Activated CD4-positive, alpha-beta T cell treated with anti-CD3 and anti-CD28 coated beads, Interleukin-2, amount 50 U/mL, for 24 hours (primary cell): ENCODE measurements around the gene SNTG2.

ENCODE experiments used
- DNase-seq, 2 donors: peaks; one replicate each; pipeline ENCODE4 v3.0.0-alpha.2; 2020; ENCODE audit warnings: low read depth in 1 of 2, low spot score in 1 of 2

The SNTG2 gene

DNA sequence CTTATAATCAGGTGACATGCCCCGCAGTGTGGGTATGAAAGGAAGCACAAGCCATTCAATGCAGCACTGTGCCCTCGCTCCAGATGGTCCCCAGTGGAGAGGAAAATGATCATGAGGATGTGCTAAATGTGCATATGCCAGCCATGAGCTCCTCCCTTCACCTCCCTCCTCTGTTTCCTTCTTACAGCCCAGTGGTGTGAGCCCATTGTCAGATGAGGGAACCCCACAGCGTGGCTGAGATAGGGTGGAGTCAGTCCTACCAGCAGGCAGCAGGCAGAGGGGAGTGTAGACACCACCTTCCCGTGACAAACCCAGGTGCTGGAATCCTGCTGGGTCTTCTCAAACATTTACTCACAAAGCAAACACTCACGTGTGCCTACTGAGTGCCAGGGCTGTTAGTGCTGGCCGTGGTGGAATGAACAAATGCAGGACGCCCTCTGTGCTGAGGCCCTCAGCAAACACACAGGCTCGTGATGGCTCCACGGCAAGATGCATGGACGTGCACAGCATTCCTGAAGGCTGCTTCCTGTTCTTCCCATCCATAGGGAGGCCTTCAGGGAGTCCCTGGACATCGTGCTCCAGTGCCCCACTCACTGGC is 280.9 kb downstream of the SNTG2 start:
- DNase-seq, result no peak

DNA sequence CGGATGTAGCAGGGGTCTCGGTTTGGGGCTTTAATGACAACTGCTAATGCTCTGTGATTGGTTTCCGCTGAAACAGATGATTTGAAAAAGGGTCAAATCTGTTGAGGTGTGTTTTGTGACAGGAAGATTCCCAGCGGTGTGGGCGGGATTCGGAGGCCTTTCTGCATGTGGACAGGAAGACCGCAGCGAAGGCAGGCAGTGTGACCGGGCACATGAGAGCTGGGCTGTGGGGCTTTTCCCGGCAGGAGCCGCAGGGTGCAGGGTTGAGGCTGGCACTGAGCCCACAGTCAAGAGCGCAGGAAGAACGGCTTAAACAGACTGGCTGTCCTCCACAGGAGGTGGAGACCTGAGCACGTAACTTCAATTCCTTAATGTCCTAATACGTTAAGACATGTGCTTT is 282.6 kb downstream of the SNTG2 start:
- no peak for DNase-seq

DNA sequence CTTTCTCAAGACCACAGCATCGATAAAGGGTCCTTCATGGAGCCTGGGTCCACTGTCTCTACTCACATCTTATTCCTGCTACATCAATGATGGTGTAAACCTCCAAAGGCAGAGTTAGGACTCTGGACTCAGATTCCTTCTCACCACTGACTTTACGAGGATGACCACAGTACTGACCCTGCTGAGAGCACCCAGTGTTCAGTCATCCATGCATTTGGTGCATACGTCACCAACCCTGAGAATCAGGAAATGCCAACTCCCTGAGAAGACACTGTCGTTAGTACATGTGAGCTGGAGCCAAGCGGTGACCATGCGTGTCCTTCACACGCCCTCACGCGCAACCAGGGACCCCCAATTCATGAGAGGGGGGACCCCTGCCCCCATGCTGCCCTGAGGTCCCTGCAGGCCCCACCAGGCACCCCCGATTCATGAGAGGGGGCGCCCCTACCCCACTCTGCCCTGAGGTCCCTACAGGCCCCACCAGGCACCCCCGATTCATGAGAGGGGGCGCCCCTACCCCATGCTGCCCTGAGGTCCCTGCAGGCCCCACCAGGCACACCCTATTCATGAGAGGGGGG is 284.2 kb downstream of the SNTG2 start:
- DNase-seq, result no peak

DNA sequence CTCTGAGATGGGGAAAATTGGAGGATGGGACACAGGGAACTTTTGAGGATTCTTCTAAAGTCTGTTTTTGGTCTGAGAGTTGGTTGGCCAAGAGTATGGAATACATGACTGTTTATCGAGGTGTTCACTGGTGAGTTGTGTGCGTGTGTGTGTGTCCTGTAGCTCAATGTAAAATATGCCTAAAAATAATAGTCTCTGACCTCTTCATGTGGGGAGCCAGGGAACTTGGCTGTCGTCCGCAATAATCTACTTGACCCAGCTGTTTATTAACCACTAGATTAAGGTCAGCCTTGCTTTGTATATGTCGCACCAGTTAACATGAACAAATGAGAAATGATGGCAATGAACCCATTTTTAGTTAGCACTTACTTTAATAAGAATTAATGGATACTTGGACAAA is 285.2 kb downstream of the SNTG2 start:
- DNase-seq, result no peak

DNA sequence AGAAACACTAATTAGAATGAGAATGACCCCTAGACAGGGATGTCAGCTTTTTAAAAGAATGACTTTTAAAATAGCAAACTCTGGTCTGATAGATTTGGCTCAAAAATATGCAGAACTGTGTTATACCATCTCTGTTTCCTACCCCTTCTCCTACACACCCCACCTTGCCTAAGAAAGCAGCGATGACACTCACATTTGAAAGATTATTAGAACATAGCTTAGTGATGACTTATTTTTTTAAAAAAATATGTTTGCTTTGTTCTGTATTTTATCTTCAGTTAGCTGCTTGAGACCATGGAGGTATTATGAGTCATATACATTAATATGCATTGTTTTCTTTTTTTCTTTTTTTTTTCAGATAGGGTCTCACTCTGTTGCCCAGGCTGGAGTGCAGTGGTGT is 286.0 kb downstream of the SNTG2 start:
- DNase-seq, result no peak

DNA sequence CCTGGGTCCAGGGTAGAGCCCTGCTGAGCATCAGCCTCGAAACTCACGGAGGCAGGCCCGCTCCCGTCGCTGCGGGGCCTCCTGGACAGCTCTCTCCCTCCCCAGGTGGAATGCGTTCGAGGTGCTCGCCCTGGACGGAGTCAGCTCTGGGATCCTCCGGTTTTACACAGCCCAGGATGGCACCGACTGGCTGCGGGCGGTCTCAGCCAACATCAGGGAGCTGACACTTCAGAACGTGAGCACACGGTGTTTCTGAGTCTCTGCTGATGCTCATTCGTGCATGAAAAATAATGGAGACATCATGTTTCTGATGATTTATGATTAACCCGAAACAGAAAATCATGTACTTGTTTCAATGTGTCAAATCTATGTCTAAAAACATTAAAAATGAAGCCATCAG is 287.1 kb downstream of the SNTG2 start:
- no peak for DNase-seq

DNA sequence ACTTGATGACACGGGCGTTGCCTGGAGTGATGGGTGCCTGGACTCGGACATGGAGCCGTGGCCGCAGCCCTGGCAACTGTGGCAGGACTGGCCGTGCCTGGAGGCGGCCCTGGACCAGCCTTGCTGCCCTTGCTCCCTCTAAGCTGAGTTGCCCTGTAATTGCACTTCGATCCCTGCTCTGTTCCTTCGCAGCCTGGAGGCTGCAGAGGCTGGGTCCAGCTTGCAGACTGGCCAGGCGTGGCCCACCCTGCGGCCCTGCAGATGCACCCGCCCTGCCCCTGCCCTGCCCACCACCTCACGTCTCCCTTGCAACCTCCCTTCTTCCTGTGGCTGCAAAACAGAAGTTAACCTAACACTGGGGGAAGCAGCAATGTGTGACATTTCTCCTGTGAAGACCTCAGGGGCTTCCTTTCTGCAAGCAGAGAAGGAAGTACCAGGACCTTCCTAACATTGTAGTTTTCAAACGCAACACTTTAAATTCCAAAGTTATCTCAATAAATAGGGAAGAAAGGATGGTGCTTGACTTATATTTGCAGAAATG is 288.0 kb downstream of the SNTG2 start:
- DNase-seq, result no peak

DNA sequence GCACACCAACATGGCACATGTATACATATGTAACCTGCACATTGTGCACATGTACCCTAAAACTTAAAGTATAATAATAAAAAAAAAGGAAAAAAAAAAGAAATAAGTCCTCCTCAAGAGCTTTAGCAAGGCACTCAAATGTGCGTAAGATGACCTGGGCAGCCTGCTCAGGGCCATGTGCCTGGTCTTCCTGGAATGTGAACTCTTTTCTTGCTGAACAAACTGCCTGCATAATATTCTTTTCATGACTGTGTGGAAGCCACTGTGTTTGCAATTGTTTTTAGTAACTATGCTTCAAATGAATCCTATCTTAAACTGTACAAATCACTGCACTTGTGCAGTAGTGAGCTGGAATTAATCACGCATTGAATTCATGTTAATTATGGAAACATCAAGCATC is 294.5 kb downstream of the SNTG2 start:
- DNase-seq, result no peak

DNA sequence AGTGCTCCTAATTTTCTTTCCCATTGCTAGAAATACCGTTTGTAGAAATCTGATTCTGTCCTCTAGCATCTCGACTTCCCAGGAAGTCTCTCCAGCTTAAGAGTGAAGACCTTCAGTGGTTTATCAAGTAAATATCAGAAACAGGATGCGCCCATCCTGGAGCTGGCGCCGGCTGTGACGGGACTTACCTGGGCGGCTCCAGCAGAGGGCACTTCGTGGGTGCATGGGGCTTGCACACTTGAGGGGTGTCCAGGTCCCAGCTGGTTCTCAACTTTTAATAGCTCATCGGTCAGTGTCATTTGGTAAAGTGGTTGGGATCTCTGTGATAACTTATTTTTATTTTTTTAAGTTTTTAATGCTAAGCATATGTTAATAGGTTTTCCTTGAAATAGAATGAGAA is 295.6 kb downstream of the SNTG2 start:
- DNase-seq, result no peak

DNA sequence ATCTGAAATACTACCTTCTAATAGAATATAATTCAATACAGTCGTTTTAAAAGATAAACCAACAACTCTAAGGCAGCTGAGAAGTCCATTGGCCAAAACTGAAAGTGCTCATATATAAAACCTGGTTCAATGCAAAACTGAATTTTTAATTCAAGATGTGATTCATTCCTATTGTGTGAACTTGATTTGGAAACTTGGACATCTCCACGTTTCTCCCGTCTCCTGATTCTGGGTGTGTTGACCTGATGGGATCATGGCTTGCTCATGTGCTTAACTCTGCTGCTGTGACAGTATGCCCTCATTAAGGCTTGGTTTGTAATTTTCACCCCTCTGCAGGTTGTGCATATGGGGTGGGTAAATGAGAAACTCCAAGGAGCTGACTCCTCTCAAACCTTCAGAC is 296.3 kb downstream of the SNTG2 start:
- DNase-seq, result no peak

DNA sequence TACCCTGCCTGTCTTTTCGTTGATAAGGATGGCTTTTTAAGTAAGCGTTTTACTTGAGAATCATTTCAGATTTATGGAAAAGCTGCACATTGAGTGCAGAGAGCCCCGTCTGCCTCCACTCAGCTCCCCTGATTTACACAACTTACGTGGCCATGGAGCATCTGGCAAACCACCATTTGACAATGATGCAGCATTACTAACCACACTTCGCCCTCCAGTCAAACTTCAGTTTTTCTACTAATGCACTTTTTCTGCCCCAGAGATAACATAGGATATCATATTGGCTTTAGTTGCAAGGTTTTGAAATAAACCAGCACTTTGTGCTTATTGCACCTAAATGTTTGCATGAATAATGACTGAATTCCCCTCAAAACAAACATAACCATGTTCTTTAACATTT is 297.5 kb downstream of the SNTG2 start:
- DNase-seq, result no peak

DNA sequence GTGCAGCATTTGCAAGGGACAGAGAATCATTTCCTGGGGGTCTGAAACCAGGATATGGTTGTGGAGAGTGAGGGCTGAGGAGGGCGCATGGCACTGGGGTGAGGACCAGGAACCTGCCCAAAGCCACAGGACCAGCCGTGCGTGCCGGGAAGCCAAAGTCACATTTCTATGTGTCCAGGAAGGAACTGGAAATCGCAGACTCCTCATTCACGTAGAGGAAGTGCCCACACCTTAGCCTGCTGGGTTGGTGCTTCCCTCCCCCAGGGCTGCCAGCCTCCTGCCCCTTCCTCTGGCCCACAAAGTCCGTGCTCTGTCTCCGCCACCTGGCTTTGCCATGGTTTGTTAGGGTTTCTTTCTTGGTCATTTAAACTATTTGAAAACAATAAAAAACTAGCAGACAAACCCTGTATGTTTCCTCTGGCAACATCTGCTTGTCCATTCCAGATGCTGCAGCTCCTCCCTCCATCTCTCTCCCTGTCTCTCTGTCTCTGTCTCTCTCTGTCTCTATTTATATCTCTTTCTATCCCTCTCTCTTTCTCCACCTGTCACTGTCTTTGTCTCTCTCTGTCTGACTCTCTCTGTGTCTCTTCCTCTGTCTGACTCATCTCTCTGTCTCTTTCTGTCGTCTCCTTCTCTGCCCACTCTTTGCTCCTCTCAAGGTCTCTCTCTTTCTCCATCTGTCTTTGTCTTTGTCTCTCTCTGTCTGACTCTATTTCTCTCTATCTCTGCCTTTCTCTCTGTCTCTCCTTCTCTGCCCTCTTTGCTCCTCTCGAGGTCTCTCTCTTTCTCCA is 299.4 kb downstream of the SNTG2 start:
- DNase-seq, result no peak

DNA sequence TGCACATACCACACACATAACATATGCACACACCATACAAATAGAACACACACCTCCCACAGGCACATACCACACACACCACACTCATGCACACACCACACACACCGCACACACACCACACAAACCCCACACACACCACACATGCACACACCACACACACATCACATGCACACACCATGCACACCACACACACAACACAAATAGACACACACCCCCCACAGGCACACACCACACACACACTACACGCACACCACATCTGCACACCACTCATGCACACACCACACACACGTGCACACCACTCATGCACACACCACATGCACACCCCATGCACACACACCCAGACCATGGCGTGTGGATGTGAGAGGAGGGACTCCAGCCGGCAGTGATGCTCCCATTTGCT is 300.9 kb downstream of the SNTG2 start:
- DNase-seq, result no peak

DNA sequence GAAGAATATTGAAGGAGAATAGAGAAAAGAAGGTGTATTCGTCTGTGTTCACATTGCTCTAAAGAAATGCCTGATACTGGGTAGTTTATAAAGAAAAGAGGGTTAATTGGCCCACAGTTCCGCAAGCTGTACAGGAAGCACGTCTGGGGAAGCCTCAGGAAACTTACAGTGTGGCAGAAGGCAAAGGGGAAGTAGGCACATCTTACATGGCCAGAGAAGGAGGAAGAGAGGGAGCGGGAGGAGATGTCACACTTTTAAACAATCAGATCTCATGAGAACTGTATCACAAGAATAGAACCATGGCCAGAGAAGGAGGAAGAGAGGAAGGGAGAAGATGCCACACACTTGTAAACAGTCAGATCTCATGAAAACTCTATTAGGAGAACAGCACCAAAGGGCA is 303.0 kb downstream of the SNTG2 start:
- no peak for DNase-seq

DNA sequence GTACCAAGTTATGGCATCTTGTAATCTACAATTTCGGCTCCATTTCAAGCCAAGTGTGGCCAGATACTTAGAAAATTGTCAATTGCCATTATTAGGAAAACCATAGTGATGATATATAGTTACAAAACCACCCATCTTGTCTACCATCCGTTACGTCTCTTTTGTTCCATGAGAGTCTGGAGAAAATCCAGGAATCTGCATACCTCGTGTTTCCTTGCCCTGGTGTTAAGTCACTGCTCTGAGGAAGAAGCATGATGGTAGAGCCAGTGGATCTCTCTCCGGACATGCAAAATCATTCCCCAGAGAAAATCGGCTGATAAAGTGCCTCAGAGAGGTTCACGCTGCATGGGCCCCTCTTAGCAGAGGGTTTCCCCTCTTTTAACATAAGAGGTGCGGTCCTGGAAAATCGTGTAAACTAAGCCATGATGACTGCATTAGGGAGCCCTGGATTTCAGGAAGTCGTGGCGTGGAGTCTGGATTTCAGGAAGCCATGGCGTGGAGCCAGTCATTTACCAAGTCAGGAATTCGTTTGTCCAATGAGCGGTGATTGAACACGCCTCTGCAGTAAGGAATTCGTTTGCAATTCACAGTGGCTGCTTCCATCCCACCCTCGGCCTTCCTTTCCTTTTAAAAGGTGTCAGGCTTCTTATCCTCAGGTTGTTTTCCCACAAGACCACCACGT is 304.2 kb downstream of the SNTG2 start:
- no peak for DNase-seq

DNA sequence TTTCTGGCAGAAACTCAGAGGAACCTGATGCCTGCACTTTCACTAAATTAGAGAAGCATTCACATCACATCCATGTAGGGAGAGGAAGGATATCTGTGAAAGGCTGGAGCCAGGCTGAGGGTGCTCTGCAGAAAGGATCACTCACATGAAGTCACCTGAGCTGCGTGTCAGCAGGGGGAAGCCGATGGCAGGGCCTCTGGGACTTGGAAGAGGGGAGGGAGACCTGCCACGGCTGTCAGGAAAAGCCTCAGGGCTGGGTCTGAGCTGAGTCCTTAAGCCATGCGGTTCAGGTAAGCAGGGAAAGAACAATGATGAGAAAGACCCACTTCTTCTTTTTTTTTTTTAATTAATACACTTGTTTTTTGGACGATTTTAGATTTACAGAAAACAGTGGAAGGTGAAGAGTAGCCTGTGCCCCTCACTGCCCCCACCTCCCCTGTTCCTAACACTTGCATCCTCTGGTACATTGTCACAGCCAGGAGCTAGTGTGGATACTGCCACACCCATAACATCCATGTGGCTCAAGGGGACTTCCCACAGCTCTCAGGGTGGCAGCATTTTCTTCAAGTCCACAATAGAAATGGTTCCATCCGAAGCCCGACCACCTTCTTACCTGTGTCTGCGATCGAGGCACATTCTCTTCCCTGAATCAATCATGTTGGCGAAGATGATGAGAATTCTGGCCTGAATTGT is 306.1 kb downstream of the SNTG2 start:
- DNase-seq, result no peak

DNA sequence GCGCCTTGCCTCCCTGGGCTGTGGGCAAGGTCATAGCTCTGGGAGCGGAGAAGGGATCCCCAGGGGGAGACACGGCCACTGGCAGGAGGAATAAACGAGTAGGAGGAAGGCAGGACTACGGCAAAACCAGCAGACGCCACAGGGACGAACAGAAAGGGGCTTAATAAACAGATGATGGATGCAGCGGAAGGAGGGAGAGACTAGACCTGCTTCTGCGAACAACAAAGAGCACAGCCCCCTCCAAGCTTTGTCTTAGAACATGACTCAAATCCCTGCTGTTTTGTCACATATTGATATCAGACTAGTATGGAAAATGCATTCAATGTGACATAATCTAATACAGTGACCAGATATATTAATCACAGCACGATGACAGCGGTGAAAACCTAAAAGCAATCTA is 306.7 kb downstream of the SNTG2 start:
- DNase-seq, result no peak

DNA sequence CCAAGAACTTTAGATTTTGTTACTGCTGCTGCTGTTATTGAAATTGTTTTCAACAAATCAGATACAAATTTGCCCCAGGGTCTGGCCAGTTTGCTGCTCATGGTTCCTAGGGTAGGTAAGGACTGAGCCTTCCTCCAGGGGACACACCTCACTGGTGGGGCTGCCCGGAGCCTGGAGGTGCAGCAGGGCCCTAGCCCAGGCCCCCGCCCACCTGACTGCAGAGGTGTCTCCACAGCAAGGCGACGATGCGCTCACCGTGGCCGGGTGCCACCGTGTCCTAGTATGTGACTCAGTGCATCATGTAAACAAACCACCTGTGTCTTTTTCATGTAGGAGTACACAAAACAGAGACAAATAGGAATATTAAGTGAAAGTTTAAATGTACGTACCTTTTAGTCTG is 309.1 kb downstream of the SNTG2 start:
- no peak for DNase-seq

DNA sequence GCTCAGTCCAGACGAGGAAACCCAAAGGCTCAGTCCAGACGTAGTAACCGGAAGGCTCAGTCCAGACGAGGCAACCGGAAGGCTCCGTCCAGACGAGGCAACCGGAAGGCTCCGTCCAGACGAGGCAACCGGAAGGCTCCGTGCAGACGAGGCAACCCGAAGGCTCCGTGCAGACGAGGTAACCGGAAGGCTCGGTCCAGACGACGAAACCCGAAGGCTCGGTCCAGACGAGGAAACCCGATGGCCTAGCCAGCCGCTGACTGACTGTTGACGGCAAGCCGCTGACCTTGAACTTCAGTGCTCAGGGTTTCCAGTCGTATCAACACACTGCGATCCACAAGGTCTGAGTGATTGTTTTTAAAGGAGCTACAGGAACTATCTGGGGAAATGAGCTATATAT is 312.0 kb downstream of the SNTG2 start:
- no peak for DNase-seq

DNA sequence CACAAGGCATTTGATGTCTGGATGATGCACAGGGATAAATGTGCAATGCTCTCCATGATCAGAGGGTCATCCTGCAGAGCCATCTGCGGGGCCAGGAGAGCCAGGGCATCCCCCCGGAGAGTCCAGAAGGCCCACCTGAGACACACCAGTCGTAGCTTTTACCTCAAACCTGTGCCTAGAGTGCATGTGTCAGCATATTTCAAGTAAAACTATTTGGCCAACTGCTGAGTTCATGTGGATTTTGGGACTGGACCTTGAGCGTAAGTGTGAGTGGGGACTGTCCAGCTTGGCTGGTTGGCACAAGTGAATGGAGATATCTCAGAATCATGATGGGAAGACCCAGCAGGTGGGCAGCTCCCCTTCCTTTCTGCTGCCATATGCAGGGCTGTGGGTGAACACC is 314.8 kb downstream of the SNTG2 start:
- DNase-seq, result no peak

DNA sequence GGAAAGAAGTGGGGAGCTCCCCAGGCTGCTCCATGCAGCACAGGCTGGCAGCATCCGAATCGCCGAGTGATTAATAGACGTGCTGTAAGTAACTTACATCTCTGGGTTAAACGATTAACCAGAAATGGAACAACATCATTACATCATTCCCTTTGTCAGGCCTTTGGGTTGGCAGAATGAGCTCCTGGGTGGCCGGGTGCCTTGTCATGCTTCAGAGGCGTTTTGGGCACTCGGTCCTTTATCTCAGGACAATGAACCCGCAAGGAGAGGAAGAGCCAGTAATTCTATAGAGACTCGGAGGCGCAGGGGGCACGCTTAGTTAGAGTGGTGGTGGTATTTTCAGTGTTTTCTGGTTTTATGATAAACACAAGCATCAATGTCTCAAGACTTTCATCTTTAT is 315.7 kb downstream of the SNTG2 start:
- no peak for DNase-seq
